GM12878 (cell line): ENCODE results near the gene G2E3. TPM values are rescaled to one million over a fixed set of nuclear protein-coding genes. Genes with fewer than 3 reads are reported as not detected.
A peak's percentile ranks its signal among the peaks of the same experiment; 100 is the strongest.

ENCODE experiments used
- CBFB ChIP-seq: IDR thresholded peaks from 2 replicates; pipeline ENCODE4 v1.6.1; 2016; ENCODE audit warnings: antibody characterized with exemption, low read depth
- CHD1 ChIP-seq: IDR thresholded peaks from 2 replicates; pipeline ENCODE4 v1.6.1; 2012; ENCODE audit warnings: low read depth, low read length, improper control_type of control experiment
- CHD4 ChIP-seq: fragments of 200-600 bp; sonication (generic); IDR thresholded peaks from 2 replicates; pipeline ENCODE4 v1.6.1; 2016; ENCODE audit warnings: mild to moderate bottlenecking
- MXI1 ChIP-seq: fragments of 150-350 bp; IDR thresholded peaks from 2 replicates; pipeline ENCODE4 v1.6.1; 2011; ENCODE audit warnings: low read depth, mild to moderate bottlenecking, inconsistent platforms, low read length, improper control_type of control experiment
- NR2C1 ChIP-seq: fragments of 450-650 bp; IDR thresholded peaks from 2 replicates; pipeline ENCODE4 v1.6.1; 2017; ENCODE audit warnings: antibody characterized with exemption, mild to moderate bottlenecking, moderate library complexity
- POU2F2 ChIP-seq: IDR thresholded peaks from 3 replicates; pipeline ENCODE4 v1.6.1; 2011; ENCODE audit warnings: low read depth, mild to moderate bottlenecking, low read length, borderline replicate concordance
- RAD21 ChIP-seq: IDR thresholded peaks from 2 replicates; pipeline ENCODE4 v1.6.1; 2011; ENCODE audit warnings: mild to moderate bottlenecking, low read depth, low read length, moderate library complexity; ENCODE audit not compliant: insufficient read depth
- RFX5 ChIP-seq: IDR thresholded peaks from 2 replicates; pipeline ENCODE4 v1.6.1; 2011; ENCODE audit warnings: low read depth, low read length, improper control_type of control experiment
- SIX5 ChIP-seq: IDR thresholded peaks from 2 replicates; pipeline ENCODE4 v1.6.1; 2011; ENCODE audit warnings: mild to moderate bottlenecking, low read depth, low read length, moderate library complexity; ENCODE audit not compliant: severe bottlenecking
- STAT3 ChIP-seq: IDR thresholded peaks from 2 replicates; pipeline ENCODE4 v1.6.1; 2011; ENCODE audit warnings: low read depth, low read length, improper control_type of control experiment
- TAF1 ChIP-seq: IDR thresholded peaks from 2 replicates; pipeline ENCODE4 v1.6.1; 2011; ENCODE audit warnings: mild to moderate bottlenecking, low read depth, low read length, borderline replicate concordance
- YBX1 ChIP-seq: fragments of 450-650 bp; IDR thresholded peaks from 2 replicates; pipeline ENCODE4 v1.6.1; 2016; ENCODE audit warnings: antibody characterized with exemption
- YY1 ChIP-seq: IDR thresholded peaks from 2 replicates; pipeline ENCODE4 v1.6.1; 2011; ENCODE audit warnings: low read depth, mild to moderate bottlenecking, low read length
- ZBED1 ChIP-seq: IDR thresholded peaks from 2 replicates; pipeline ENCODE4 v1.6.1; 2016; ENCODE audit warnings: borderline replicate concordance
- polyA plus RNA-seq, 11 experiments: library from polyadenylated mRNA; depleted of rRNA in 4 of 11; unstranded in 6 of 11; stranded (reverse) in 5 of 11; fragments of >200 nt; fragmentation: Nextera tagmentation in 4 of 11; fragmentation: Illumina TruSeq in 1 of 11; extraction: Ambion mirVana in 4 of 11; extraction: Trizol in 1 of 11; gene quantifications; 1 replicate in 1 of 11; 2 replicates in 10 of 11; pipeline versions ENCODE4 v1.2.1 to v1.2.3, GENCODE V29; 2011 to 2016; ENCODE audit warnings: inconsistent platforms in 2 of 11, missing spikeins in 2 of 11, low read depth in 1 of 11
- total RNA-seq, 4 experiments: library from RNA; depleted of rRNA in 3 of 4; stranded (reverse); fragments of >200 nt in 3 of 4; fragmentation: Illumina TruSeq in 1 of 4; extraction: Trizol in 1 of 4; gene quantifications; 2 replicates each; pipeline versions ENCODE4 v1.2.1 to v1.2.3, GENCODE V29; 2013 to 2021
- TF ChIP-seq, protein P1 (sequence below): IDR thresholded peaks from 2 replicates; pipeline ENCODE4 v1.6.1; 2011; ENCODE audit warnings: low read depth, mild to moderate bottlenecking, low read length, moderate library complexity, borderline replicate concordance; ENCODE audit errors: extremely low read depth
- TF ChIP-seq, protein P2 (sequence below): IDR thresholded peaks from 2 replicates; pipeline ENCODE4 v1.6.1; 2012; ENCODE audit warnings: mild to moderate bottlenecking, low read depth, low read length
- TF ChIP-seq, protein P3 (sequence below): fragments of 450-650 bp; IDR thresholded peaks from 2 replicates; pipeline ENCODE4 v1.6.1; 2017; ENCODE audit warnings: mild to moderate bottlenecking
- TF ChIP-seq, protein P4 (sequence below): fragments of 450-650 bp; IDR thresholded peaks from 2 replicates; pipeline ENCODE4 v1.6.1; 2018; ENCODE audit warnings: borderline replicate concordance, mild to moderate bottlenecking; ENCODE audit not compliant: partially characterized antibody
- TF ChIP-seq, protein P5 (sequence below): fragments of 450-650 bp; IDR thresholded peaks from 2 replicates; pipeline ENCODE4 v1.6.1; 2017; ENCODE audit warnings: mild to moderate bottlenecking, low read depth, inconsistent platforms; ENCODE audit not compliant: poor library complexity, severe bottlenecking

The G2E3 gene
- total and polyA plus RNA-seq, 10 of the 15 experiments (the other 5 are each of a cell fraction or from before 2014, with no cell fraction given): 10.0 to 38.0 (median 21.1) TPM

DNA sequence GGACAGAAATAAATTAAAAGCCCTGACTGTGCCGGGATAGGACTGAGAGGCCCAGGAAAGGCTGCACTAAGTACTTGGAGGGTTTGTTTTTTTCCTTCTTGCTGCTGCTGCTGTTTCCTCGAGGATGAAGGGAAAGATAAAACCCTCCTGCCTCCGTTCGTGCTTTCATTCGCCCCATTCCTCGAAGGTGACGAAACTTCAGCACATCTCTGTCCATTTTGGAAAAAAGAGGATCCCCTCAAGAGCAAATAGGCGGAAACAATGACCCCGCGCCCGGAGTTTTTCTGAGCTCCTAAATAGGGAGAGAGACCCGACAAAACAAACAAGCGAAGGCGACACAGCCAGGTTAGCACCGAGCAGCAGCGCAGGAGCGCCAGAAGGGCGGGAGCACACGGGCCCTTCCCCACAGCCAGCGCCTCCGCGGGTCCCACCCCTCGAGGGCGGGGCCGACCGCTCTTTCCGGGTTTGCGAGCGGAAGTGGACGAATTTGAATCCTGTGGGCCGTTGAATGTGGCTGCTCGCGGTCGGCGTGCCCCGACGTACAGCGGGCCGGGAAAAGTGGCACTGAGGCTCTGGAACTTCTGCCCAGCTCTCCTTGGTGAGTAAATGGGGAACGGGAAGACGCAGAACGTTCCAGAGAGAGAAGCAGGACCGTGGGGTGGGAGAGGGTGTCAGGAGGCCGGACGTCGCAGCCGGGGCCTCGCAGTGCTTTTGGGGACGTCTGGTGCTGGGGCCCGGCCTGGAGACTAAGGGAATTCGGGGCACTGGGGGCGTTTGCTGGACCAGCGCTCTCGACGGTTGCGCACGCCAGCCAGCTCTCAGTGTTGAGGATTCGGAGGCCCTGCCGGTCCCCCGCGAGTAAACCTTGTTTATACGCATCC is at the start of gene G2E3 (continued):
- TF ChIP-seq, protein P1, sequence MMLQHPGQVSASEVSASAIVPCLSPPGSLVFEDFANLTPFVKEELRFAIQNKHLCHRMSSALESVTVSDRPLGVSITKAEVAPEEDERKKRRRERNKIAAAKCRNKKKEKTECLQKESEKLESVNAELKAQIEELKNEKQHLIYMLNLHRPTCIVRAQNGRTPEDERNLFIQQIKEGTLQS: no peak
- TF ChIP-seq ZBED1 (no peak), YY1 (no peak; the same call in 1 of the 2 replicates), POU2F2 (no peak), SIX5 (no peak), RAD21 (no peak), STAT3 (no peak), YBX1 (no peak), NR2C1 (no peak), RFX5 (no peak), CBFB (peak; percentile 75; the same call in 1 of the 2 replicates), MXI1 (peak; percentile 93), CHD1 (no peak), TAF1 (peak; percentile 64; the same call in 1 of the 2 replicates), CHD4 (no peak)
- TF ChIP-seq, protein P2, sequence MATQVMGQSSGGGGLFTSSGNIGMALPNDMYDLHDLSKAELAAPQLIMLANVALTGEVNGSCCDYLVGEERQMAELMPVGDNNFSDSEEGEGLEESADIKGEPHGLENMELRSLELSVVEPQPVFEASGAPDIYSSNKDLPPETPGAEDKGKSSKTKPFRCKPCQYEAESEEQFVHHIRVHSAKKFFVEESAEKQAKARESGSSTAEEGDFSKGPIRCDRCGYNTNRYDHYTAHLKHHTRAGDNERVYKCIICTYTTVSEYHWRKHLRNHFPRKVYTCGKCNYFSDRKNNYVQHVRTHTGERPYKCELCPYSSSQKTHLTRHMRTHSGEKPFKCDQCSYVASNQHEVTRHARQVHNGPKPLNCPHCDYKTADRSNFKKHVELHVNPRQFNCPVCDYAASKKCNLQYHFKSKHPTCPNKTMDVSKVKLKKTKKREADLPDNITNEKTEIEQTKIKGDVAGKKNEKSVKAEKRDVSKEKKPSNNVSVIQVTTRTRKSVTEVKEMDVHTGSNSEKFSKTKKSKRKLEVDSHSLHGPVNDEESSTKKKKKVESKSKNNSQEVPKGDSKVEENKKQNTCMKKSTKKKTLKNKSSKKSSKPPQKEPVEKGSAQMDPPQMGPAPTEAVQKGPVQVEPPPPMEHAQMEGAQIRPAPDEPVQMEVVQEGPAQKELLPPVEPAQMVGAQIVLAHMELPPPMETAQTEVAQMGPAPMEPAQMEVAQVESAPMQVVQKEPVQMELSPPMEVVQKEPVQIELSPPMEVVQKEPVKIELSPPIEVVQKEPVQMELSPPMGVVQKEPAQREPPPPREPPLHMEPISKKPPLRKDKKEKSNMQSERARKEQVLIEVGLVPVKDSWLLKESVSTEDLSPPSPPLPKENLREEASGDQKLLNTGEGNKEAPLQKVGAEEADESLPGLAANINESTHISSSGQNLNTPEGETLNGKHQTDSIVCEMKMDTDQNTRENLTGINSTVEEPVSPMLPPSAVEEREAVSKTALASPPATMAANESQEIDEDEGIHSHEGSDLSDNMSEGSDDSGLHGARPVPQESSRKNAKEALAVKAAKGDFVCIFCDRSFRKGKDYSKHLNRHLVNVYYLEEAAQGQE: no peak
- TF ChIP-seq, protein P3, sequence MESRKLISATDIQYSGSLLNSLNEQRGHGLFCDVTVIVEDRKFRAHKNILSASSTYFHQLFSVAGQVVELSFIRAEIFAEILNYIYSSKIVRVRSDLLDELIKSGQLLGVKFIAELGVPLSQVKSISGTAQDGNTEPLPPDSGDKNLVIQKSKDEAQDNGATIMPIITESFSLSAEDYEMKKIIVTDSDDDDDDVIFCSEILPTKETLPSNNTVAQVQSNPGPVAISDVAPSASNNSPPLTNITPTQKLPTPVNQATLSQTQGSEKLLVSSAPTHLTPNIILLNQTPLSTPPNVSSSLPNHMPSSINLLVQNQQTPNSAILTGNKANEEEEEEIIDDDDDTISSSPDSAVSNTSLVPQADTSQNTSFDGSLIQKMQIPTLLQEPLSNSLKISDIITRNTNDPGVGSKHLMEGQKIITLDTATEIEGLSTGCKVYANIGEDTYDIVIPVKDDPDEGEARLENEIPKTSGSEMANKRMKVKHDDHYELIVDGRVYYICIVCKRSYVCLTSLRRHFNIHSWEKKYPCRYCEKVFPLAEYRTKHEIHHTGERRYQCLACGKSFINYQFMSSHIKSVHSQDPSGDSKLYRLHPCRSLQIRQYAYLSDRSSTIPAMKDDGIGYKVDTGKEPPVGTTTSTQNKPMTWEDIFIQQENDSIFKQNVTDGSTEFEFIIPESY: no peak
- TF ChIP-seq, protein P4, sequence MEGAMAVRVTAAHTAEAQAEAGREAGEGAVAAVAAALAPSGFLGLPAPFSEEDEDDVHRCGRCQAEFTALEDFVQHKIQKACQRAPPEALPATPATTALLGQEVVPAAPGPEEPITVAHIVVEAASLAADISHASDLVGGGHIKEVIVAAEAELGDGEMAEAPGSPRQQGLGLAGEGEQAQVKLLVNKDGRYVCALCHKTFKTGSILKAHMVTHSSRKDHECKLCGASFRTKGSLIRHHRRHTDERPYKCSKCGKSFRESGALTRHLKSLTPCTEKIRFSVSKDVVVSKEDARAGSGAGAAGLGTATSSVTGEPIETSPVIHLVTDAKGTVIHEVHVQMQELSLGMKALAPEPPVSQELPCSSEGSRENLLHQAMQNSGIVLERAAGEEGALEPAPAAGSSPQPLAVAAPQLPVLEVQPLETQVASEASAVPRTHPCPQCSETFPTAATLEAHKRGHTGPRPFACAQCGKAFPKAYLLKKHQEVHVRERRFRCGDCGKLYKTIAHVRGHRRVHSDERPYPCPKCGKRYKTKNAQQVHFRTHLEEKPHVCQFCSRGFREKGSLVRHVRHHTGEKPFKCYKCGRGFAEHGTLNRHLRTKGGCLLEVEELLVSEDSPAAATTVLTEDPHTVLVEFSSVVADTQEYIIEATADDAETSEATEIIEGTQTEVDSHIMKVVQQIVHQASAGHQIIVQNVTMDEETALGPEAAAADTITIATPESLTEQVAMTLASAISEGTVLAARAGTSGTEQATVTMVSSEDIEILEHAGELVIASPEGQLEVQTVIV: peak; percentile 68
- TF ChIP-seq, protein P5, sequence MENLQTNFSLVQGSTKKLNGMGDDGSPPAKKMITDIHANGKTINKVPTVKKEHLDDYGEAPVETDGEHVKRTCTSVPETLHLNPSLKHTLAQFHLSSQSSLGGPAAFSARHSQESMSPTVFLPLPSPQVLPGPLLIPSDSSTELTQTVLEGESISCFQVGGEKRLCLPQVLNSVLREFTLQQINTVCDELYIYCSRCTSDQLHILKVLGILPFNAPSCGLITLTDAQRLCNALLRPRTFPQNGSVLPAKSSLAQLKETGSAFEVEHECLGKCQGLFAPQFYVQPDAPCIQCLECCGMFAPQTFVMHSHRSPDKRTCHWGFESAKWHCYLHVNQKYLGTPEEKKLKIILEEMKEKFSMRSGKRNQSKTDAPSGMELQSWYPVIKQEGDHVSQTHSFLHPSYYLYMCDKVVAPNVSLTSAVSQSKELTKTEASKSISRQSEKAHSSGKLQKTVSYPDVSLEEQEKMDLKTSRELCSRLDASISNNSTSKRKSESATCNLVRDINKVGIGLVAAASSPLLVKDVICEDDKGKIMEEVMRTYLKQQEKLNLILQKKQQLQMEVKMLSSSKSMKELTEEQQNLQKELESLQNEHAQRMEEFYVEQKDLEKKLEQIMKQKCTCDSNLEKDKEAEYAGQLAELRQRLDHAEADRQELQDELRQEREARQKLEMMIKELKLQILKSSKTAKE: no peak
